ENCODE measurements around the gene TSPEAR. TPM values are rescaled to one million over a fixed set of nuclear protein-coding genes. Genes with fewer than 3 reads are reported as not detected.

Gene TSPEAR
- total and polyA plus RNA-seq, 2 of the 13 experiments (the other 11 are each of a cell fraction or from before 2014, with no cell fraction given): 0.07 to 0.32 TPM

DNA sequence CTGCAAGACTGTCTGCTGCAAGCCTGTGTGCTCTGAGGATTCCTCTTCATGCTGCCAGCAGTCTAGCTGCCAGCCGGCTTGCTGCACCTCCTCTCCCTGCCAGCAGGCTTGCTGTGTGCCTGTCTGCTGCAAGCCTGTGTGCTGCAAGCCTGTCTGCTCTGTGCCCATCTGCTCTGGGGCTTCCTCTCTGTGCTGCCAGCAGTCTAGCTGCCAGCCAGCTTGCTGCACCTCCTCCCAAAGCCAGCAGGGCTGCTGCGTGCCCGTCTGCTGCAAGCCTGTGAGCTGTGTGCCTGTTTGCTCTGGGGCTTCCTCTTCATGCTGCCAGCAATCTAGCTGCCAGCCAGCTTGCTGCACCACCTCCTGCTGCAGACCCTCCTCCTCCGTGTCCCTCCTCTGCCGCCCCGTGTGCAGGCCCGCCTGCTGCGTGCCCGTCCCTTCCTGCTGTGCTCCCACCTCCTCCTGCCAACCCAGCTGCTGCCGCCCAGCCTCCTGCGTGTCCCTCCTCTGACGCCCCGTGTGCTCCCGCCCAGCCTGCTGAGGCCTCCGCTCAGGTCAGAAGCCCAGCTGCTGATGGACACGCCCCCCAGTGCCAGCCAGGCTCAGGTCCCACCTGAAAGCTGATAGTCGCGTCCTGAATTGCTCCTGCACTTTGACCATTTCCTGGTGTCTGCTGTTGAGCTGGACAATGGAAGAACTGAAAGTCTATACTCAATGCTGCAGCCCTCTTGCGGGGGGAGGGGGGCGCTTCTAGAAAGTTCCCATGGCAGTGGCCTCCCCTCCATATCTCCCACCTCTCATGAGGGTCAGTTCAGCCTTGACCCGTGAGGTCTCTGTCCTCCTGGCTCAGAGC, 136.7 kb downstream of the TSPEAR start (continued):
- TF ChIP-seq, protein P1, sequence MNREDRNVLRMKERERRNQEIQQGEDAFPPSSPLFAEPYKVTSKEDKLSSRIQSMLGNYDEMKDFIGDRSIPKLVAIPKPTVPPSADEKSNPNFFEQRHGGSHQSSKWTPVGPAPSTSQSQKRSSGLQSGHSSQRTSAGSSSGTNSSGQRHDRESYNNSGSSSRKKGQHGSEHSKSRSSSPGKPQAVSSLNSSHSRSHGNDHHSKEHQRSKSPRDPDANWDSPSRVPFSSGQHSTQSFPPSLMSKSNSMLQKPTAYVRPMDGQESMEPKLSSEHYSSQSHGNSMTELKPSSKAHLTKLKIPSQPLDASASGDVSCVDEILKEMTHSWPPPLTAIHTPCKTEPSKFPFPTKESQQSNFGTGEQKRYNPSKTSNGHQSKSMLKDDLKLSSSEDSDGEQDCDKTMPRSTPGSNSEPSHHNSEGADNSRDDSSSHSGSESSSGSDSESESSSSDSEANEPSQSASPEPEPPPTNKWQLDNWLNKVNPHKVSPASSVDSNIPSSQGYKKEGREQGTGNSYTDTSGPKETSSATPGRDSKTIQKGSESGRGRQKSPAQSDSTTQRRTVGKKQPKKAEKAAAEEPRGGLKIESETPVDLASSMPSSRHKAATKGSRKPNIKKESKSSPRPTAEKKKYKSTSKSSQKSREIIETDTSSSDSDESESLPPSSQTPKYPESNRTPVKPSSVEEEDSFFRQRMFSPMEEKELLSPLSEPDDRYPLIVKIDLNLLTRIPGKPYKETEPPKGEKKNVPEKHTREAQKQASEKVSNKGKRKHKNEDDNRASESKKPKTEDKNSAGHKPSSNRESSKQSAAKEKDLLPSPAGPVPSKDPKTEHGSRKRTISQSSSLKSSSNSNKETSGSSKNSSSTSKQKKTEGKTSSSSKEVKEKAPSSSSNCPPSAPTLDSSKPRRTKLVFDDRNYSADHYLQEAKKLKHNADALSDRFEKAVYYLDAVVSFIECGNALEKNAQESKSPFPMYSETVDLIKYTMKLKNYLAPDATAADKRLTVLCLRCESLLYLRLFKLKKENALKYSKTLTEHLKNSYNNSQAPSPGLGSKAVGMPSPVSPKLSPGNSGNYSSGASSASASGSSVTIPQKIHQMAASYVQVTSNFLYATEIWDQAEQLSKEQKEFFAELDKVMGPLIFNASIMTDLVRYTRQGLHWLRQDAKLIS (CRISPR knock-in tag; IDR thresholded peaks at IDR 0.05): no peak
- TF ChIP-seq HOXD1 (CRISPR knock-in tag; IDR thresholded peaks at IDR 0.05) (no peak), ZBTB3 (CRISPR knock-in tag; IDR thresholded peaks at IDR 0.05; ENCODE audit: borderline replicate concordance, low read depth) (no peak), PAF1 (CRISPR knock-in tag; IDR thresholded peaks at IDR 0.05) (no peak), FOXO4 (CRISPR knock-in tag; conservative IDR thresholded peaks at IDR 0.05) (no peak), ATF6 (CRISPR knock-in tag; conservative IDR thresholded peaks at IDR 0.05) (no peak), ZNF558 (CRISPR knock-in tag; IDR thresholded peaks at IDR 0.05; ENCODE audit: borderline replicate concordance) (no peak), GPN1 (CRISPR knock-in tag; IDR thresholded peaks at IDR 0.05; ENCODE audit: borderline replicate concordance) (no peak), ETS1 (CRISPR knock-in tag; IDR thresholded peaks at IDR 0.05) (no peak), PHF21A (CRISPR knock-in tag; IDR thresholded peaks at IDR 0.05) (peak; percentile 48; the same call in 1 of the 2 replicates), ZNF577 (CRISPR knock-in tag; IDR thresholded peaks at IDR 0.05; ENCODE audit: borderline replicate concordance, low read depth) (no peak), FIP1L1 (IDR thresholded peaks at IDR 0.05; ENCODE audit: borderline replicate concordance, insufficient read depth, low read depth, low read length) (no peak), TRIM24 (CRISPR knock-in tag; IDR thresholded peaks at IDR 0.05) (no peak; the same call in 1 of the 2 replicates), IRF2 (CRISPR knock-in tag; IDR thresholded peaks at IDR 0.05) (peak; percentile 25; the same call in 1 of the 2 replicates), NFKBIZ (CRISPR knock-in tag; IDR thresholded peaks at IDR 0.05) (no peak)
- TF ChIP-seq, protein P2, sequence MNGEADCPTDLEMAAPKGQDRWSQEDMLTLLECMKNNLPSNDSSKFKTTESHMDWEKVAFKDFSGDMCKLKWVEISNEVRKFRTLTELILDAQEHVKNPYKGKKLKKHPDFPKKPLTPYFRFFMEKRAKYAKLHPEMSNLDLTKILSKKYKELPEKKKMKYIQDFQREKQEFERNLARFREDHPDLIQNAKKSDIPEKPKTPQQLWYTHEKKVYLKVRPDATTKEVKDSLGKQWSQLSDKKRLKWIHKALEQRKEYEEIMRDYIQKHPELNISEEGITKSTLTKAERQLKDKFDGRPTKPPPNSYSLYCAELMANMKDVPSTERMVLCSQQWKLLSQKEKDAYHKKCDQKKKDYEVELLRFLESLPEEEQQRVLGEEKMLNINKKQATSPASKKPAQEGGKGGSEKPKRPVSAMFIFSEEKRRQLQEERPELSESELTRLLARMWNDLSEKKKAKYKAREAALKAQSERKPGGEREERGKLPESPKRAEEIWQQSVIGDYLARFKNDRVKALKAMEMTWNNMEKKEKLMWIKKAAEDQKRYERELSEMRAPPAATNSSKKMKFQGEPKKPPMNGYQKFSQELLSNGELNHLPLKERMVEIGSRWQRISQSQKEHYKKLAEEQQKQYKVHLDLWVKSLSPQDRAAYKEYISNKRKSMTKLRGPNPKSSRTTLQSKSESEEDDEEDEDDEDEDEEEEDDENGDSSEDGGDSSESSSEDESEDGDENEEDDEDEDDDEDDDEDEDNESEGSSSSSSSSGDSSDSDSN (CRISPR knock-in tag; IDR thresholded peaks at IDR 0.05): 0 out of 2 replicates have a peak, but pooled peaks have one; percentile 25
